ENCODE measurements around the gene CYP1A1. TPM values are rescaled to one million over a fixed set of nuclear protein-coding genes. Genes with fewer than 3 reads are reported as not detected.

The CYP1A1 gene
- total and polyA plus RNA-seq, 2 of the 4 experiments (the other 2 are of a cell fraction), result under 0.01 to 0.03 TPM

GRCh38 chr15:74692327-74692726, 33.0 kb downstream of the CYP1A1 start:
- in situ Hi-C loops (cut with MboI; ENCODE audit: low sequenced_read_pairs), result no loop called here
- no CpG with 5 or more reads among the region's 1 CpG for WGBS, 2 experiments (ENCODE audit: extremely low coverage in 2 of 2, insufficient read length in 1 of 2)

More at GRCh38 chr15:74692327-74692726, 33.0 kb downstream of the CYP1A1 start:
- no TSS peak for BruUV-seq (replicated peaks)
- H2BK15ac ChIP-seq (ENCODE audit: low read depth, low read length), result no peak overlapping the region
- H3K4me1 ChIP-seq (ENCODE audit: control insufficient read depth, insufficient read depth, low read length), result peaks cover 2% of the 10 kb centered on the region
- no peak overlapping the region for H3K4me2 ChIP-seq (ENCODE audit: low read depth, low read length)
- no peak overlapping the region for H4K8ac ChIP-seq (ENCODE audit: low read depth in 2 of 2, low read length in 2 of 2)
- no peak overlapping the region for H3K4ac ChIP-seq (ENCODE audit: low read depth, low read length)
- peaks cover 26 to 59% of the 10 kb centered on the region in 2 experiments for H3K79me1 ChIP-seq (ENCODE audit: low read depth in 1 of 2, low read length in 2 of 2)
- no peak for DNase-seq
- H4K20me1 ChIP-seq (ENCODE audit: insufficient read depth, low read length), result 0 out of 2 replicates have a peak, but pooled peaks cover 13% of the 10 kb centered on the region
- H3K9ac ChIP-seq (ENCODE audit: low read depth, low read length), result no peak overlapping the region
- no peak overlapping the region for H4K91ac ChIP-seq (ENCODE audit: insufficient read depth, low read depth, low read length)
- POLR2A ChIA-PET (ENCODE audit: unreplicated experiment), result no interaction called here
- H3K27me3 ChIP-seq (ENCODE audit: control insufficient read depth, insufficient read depth, low read length), result no peaks in the 10 kb centered on the region
- no peak overlapping the region for H2AFZ ChIP-seq (replicated peaks; ENCODE audit: low read length, poor library complexity)
- peaks cover 2% of the 10 kb centered on the region; the same call in 1 of the 2 replicates for H3K36me3 ChIP-seq (ENCODE audit: control insufficient read depth, insufficient read depth, low read length)
- TF ChIP-seq RFX5 (IDR thresholded peaks at IDR 0.05; ENCODE audit: low read depth, low read length) (no peak), CEBPB (IDR thresholded peaks at IDR 0.05; ENCODE audit: low read depth, low read length) (no peak), RAD21 (IDR thresholded peaks at IDR 0.05; ENCODE audit: low read length) (no peak), BHLHE40 (IDR thresholded peaks at IDR 0.05; ENCODE audit: low read depth, low read length) (no peak), MXI1 (IDR thresholded peaks at IDR 0.05; ENCODE audit: borderline replicate concordance, low read depth, low read length) (no peak), RCOR1 (IDR thresholded peaks at IDR 0.05; ENCODE audit: insufficient replicate concordance, low read length) (no peak), FOS (IDR thresholded peaks at IDR 0.05; ENCODE audit: low read depth, low read length) (no peak), MAFK (IDR thresholded peaks at IDR 0.05; ENCODE audit: low read depth, low read length) (no peak), MAZ (IDR thresholded peaks at IDR 0.05; ENCODE audit: borderline replicate concordance, low read depth, low read length) (no peak), CHD1 (IDR thresholded peaks at IDR 0.05; ENCODE audit: low read depth, low read length) (no peak), NFE2L2 (IDR thresholded peaks at IDR 0.05; ENCODE audit: low read depth, low read length) (no peak), CTCF (conservative IDR thresholded peaks at IDR 0.05; ENCODE audit: low read depth, low read length) (no peak), POLR2A (IDR thresholded peaks at IDR 0.05; ENCODE audit: low read depth, low read length) (no peak), USF2 (IDR thresholded peaks at IDR 0.05; ENCODE audit: low read depth, low read length) (no peak), SMC3 (IDR thresholded peaks at IDR 0.05; ENCODE audit: low read depth, low read length) (no peak), ELK1 (IDR thresholded peaks at IDR 0.05; ENCODE audit: borderline replicate concordance, low read depth, low read length) (no peak)
- H3K18ac ChIP-seq (ENCODE audit: low read depth, low read length), result no peak overlapping the region
- no peak overlapping the region for H3K27ac ChIP-seq (ENCODE audit: insufficient read depth, low read length)
- dilution Hi-C loops (cut with HindIII; ENCODE audit: low sequenced_read_pairs, unreplicated experiment) (no loop called here), intact Hi-C loops (cut with micrococcal nuclease) (loop anchor here (10.0 kb wide), 1 partner anchor 62 kb away; no protein-coding TSS in a partner anchor)
- H2BK5ac ChIP-seq (ENCODE audit: low read depth, low read length, poor library complexity, severe bottlenecking), result no peak overlapping the region
- H3K9me3 ChIP-seq (ENCODE audit: control insufficient read depth, insufficient read depth, low read length), result no peaks in the 10 kb centered on the region
- ATAC-seq (ENCODE audit: low read depth), result no peak
- 0 out of 2 replicates have a peak, but pooled peaks cover 4% of the 10 kb centered on the region for H3K9me1 ChIP-seq (ENCODE audit: insufficient read depth, low read length)
- no peak overlapping the region for H2AK9ac ChIP-seq (replicated peaks; ENCODE audit: low read depth, low read length, poor library complexity)
- H2BK20ac ChIP-seq (ENCODE audit: low read depth, low read length), result no peak overlapping the region
- no peak overlapping the region for H3K23ac ChIP-seq (ENCODE audit: low read depth, low read length)
- no peak overlapping the region for H2AK5ac ChIP-seq (ENCODE audit: low read depth, low read length)
- H3K14ac ChIP-seq (replicated peaks; ENCODE audit: low read depth, low read length), result no peak overlapping the region
- CTCF ChIA-PET, result no interaction called here
- H3K4me3 ChIP-seq (ENCODE audit: insufficient read depth, low read depth, low read length), result no peak overlapping the region
- H2BK120ac ChIP-seq (ENCODE audit: low read depth, low read length), result no peak overlapping the region
- no peak overlapping the region for H3K56ac ChIP-seq (ENCODE audit: extremely low read depth, insufficient read depth, low read length)
- no peak overlapping the region for H4K5ac ChIP-seq (ENCODE audit: low read depth, low read length)

All from IMR-90 (cell line).